Cardiac muscle cell (in vitro differentiated cells and primary cell): ENCODE results near the gene CELF2. TPM values are rescaled to one million over a fixed set of nuclear protein-coding genes. Genes with fewer than 3 reads are reported as not detected.

Experiments used
- DNase-seq, 2 donors: peaks; one replicate each; pipeline versions ENCODE4 v3.0.0 to v3.0.0-alpha.2; 2010 to 2017; ENCODE audit warnings: low read depth in 1 of 2, low spot score in 1 of 2
- H3K27ac ChIP-seq: fragments of 200-600 bp; sonication (generic); 2 replicates; pipeline ENCODE4 v1.5.1; 2016
- H3K27me3 ChIP-seq: fragments of 200-600 bp; sonication (generic); 2 replicates; pipeline ENCODE4 v1.6.0; 2016; ENCODE audit warnings: control low read depth
- H3K36me3 ChIP-seq: fragments of 200-600 bp; sonication (generic); 2 replicates; pipeline ENCODE4 v1.5.1; 2016; ENCODE audit warnings: control low read depth
- H3K4me1 ChIP-seq: fragments of 200-600 bp; sonication (generic); 2 replicates; pipeline ENCODE4 v1.8.1; 2017; ENCODE audit warnings: low read depth, mild to moderate bottlenecking, mixed run types
- H3K4me3 ChIP-seq: fragments of 200-600 bp; sonication (generic); 2 replicates; pipeline ENCODE4 v1.5.1; 2016; ENCODE audit warnings: mild to moderate bottlenecking
- H3K9me3 ChIP-seq: fragments of 200-600 bp; sonication (generic); 2 replicates; pipeline ENCODE4 v1.5.1; 2017; ENCODE audit warnings: low read depth, mild to moderate bottlenecking, control low read depth
- CTCF ChIP-seq: IDR thresholded peaks from 2 replicates; pipeline ENCODE4 v1.5.1; 2012; ENCODE audit warnings: low read depth, mild to moderate bottlenecking, low read length
- polyA plus RNA-seq: library from polyadenylated mRNA; unstranded; fragments of >200 nt; fragmentation: Nextera tagmentation; extraction: Ambion mirVana; gene quantifications from 2 replicates; pipeline ENCODE4 v1.2.1, GENCODE V29; 2016
- total RNA-seq: library from RNA; depleted of rRNA; stranded (reverse); fragments of >200 nt; gene quantifications from 2 replicates; pipeline ENCODE4 v1.2.3, GENCODE V29; 2016

The CELF2 gene
- total and polyA plus RNA-seq, 2 experiments from 2014 or later, result 66.9 to 82.7 TPM

GRCh38 chr10:10991144-10991543 lies 26.5 kb upstream of the CELF2 start:
- no peaks in the 10 kb centered on the region for H3K4me1 ChIP-seq
- no peak overlapping the region for H3K27ac ChIP-seq
- H3K4me3 ChIP-seq, result no peak overlapping the region
- no peaks in the 10 kb centered on the region for H3K36me3 ChIP-seq
- no peak for DNase-seq
- no peaks in the 10 kb centered on the region for H3K27me3 ChIP-seq
- no peaks in the 10 kb centered on the region for H3K9me3 ChIP-seq
- TF ChIP-seq CTCF, result no peak

DNA sequence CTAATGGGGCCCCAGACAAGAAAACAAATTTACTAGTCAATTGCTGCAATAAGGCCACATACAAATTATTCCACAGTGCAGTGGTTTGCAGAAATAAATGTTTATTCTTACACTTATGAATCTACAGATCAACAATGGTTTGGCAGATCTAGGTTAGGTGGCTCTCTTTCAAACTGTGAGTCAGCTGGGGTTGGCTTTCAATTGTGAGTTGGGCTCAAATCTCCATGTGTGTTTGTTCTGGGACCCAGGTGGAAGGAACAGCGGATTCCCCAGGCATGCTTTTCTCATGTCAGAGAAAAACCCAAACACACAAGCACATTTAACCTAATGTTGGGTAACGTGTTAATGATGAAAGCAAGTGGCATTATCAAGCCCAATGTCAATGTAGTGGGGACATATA lies 25.6 kb upstream of the CELF2 start:
- no peaks in the 10 kb centered on the region for H3K4me1 ChIP-seq
- H3K9me3 ChIP-seq, result no peaks in the 10 kb centered on the region
- TF ChIP-seq CTCF, result no peak
- no peaks in the 10 kb centered on the region for H3K27me3 ChIP-seq
- DNase-seq, result no peak
- H3K4me3 ChIP-seq, result no peak overlapping the region
- no peaks in the 10 kb centered on the region for H3K36me3 ChIP-seq
- H3K27ac ChIP-seq, result no peak overlapping the region

DNA sequence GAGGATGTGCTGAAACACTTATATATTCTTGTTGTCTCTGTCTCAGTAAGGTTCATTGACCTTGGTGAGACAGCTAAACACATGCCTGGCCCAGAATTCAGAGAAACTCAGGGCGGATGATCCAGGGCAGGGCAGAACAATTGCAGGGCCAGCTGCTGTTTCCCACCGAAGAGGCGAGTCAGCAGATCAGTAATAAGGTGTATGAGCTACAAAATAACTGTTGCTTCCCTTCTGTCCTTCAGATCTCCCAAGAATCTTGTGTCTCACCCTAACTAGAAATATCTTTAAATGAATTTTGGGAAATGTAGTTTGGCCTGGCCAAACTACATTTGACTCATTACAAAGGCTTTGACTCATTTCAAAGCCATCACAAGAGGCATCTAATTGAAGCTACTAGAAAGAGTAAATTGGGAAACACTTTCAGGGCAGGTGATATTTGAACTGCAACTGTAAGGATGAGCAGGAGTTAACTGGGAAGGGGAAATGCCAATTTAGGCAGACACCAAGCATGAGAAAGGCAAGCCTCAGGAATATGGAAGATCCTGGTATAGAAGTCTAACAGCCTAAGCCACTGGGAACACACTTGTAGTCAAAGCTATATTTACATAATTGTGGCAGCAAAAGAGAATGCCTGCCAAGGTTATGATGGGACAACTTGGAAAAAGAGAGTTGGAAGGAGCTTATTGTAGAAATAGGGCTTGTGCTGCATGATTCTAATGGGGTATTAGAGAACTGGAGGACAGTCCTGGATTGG lies 24.5 kb upstream of the CELF2 start:
- no peak for DNase-seq
- Histone ChIP-seq H3K27ac (no peak overlapping the region), H3K36me3 (no peaks in the 10 kb centered on the region)

GRCh38 chr10:10993785-10994184 lies 23.9 kb upstream of the CELF2 start:
- H3K27ac ChIP-seq, result no peak overlapping the region
- no peaks in the 10 kb centered on the region for H3K9me3 ChIP-seq
- no peak overlapping the region for H3K4me3 ChIP-seq
- no peak for DNase-seq
- no peaks in the 10 kb centered on the region for H3K27me3 ChIP-seq
- no peaks in the 10 kb centered on the region for H3K36me3 ChIP-seq
- TF ChIP-seq CTCF, result no peak
- H3K4me1 ChIP-seq, result no peaks in the 10 kb centered on the region

More for the DNA sequence above, 24.5 kb upstream of the CELF2 start:
- H3K9me3 ChIP-seq, result no peaks in the 10 kb centered on the region
- no peak for TF ChIP-seq CTCF
- no peaks in the 10 kb centered on the region for H3K27me3 ChIP-seq
- H3K4me3 ChIP-seq, result no peak overlapping the region
- no peaks in the 10 kb centered on the region for H3K4me1 ChIP-seq

- no peak for TF ChIP-seq CTCF
- H3K4me1 ChIP-seq, result no peaks in the 10 kb centered on the region
- no peaks in the 10 kb centered on the region for H3K36me3 ChIP-seq
- no peaks in the 10 kb centered on the region for H3K9me3 ChIP-seq
- no peak overlapping the region for H3K4me3 ChIP-seq
- no peaks in the 10 kb centered on the region for H3K27me3 ChIP-seq
- DNase-seq, result no peak
- no peak overlapping the region for H3K27ac ChIP-seq
These were observed 23.3 kb upstream of the CELF2 start for GRCh38 chr10:10994360-10994759.
